ENCODE results near the gene TMCC3. TPM values are rescaled to one million over a fixed set of nuclear protein-coding genes. Genes with fewer than 3 reads are reported as not detected.

Gene TMCC3
- total and polyA plus RNA-seq, 9 donors = 16.3 to 23.8 (median 20.3) TPM

DNA sequence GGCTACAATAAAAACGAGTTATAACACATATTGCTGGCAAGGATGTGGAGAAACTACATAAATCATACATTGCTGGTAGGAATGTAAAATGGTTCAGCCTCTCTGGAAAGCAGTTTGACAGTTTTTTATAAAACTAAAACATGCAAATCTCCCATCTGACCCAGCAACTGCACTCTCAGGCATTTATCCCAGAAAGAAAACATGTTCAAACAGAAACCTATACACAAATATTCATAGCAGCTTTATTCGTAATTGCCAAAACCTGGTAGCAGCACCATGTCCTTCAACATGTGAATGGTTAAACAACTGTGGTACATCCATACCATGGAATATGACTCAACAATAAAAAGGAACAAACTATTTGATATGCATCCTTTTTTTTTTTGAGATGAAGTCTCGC is 10.1 kb upstream of the TMCC3 start:
- H3K9me3 ChIP-seq (replicated peaks; ENCODE audit: control insufficient read depth, low read depth, low read length) = no peaks in the 10 kb centered on the region
- H3K4me3 ChIP-seq (ENCODE audit: low read length) = no peak overlapping the region
- no peaks in the 10 kb centered on the region for H3K27me3 ChIP-seq (ENCODE audit: control insufficient read depth, insufficient read depth, low read length)
- DNase-seq = no peak
- no peaks in the 10 kb centered on the region for H3K36me3 ChIP-seq (ENCODE audit: control insufficient read depth, insufficient read depth, low read length)
- H3K27ac ChIP-seq (ENCODE audit: low read length) = no peak overlapping the region
- no peaks in the 10 kb centered on the region for H3K4me1 ChIP-seq (ENCODE audit: control insufficient read depth, insufficient read depth, low read length)
- no CpG with 5 or more reads among the region's 3 CpGs for WGBS (ENCODE audit: insufficient coverage)

DNA sequence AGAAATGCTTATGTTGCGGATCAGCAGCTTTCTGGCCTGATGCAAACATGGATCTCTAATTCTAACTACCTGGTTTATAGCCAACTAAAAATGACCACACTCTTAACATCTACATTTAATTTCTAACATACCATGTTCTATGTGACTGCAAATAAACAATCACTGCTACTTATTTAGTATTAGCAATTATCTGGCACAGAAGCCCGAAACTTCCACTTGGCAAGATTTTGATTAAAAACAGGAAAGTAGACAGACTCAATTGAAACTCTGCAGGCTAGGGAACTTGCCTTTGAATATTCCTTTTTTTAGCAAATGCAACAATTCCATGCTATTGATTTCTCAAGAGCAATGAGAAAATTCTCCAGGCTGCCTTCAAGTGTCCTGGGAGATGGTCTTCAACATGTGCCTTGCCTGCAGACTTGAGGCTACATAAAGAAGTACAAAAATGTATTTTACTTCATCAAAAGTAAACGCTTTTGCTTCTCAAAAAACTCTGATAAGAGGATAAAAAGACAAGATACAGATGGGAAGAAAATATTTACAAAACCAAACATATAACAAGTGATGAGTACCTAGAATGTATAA is 9.1 kb upstream of the TMCC3 start:
- DNase-seq = peak; percentile 47
- peak overlapping the region; percentile 10 for H3K27ac ChIP-seq (ENCODE audit: low read length)
- H3K4me3 ChIP-seq (ENCODE audit: low read length) = no peak overlapping the region
- 33% methylated on average over 1 of the region's 3 CpGs for WGBS (ENCODE audit: insufficient coverage)
- H3K27me3 ChIP-seq (ENCODE audit: control insufficient read depth, insufficient read depth, low read length) = no peaks in the 10 kb centered on the region
- H3K4me1 ChIP-seq (ENCODE audit: control insufficient read depth, insufficient read depth, low read length) = no peaks in the 10 kb centered on the region
- no peaks in the 10 kb centered on the region for H3K36me3 ChIP-seq (ENCODE audit: control insufficient read depth, insufficient read depth, low read length)
- no peaks in the 10 kb centered on the region for H3K9me3 ChIP-seq (replicated peaks; ENCODE audit: control insufficient read depth, low read depth, low read length)

DNA sequence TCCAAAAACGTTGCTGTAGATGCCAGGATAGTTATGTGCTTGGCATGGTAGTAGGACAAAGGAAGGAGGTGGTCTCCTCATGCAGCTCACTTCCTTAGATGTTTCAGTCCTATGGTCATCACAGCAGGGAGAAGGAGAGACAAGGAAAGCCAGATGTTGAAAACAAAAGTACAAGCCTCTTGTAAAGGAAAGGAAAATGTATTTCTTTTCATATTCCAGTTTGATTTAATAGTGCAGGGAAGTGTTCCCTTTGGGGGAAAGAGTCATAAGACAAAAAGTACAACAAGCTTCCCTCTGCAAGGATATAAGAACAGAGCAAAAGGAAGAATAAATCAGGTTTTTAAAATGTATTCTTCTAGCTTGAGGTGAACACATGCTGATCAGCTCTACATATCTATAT is 8.6 kb upstream of the TMCC3 start:
- Histone ChIP-seq H3K4me3 (ENCODE audit: low read length) (no peak overlapping the region), H3K9me3 (replicated peaks; ENCODE audit: control insufficient read depth, low read depth, low read length) (no peaks in the 10 kb centered on the region), H3K27me3 (ENCODE audit: control insufficient read depth, insufficient read depth, low read length) (no peaks in the 10 kb centered on the region), H3K36me3 (ENCODE audit: control insufficient read depth, insufficient read depth, low read length) (no peaks in the 10 kb centered on the region), H3K27ac (ENCODE audit: low read length) (peak overlapping the region; percentile 60), H3K4me1 (ENCODE audit: control insufficient read depth, insufficient read depth, low read length) (no peaks in the 10 kb centered on the region)
- 0% methylated on average over 1 of the region's 1 CpG for WGBS (ENCODE audit: insufficient coverage)
- DNase-seq = peak; percentile 70

- no peak for DNase-seq
- H3K4me3 ChIP-seq (ENCODE audit: low read length) = no peak overlapping the region
- H3K4me1 ChIP-seq (ENCODE audit: control insufficient read depth, insufficient read depth, low read length) = peaks cover under 1% of the 10 kb centered on the region
- no peaks in the 10 kb centered on the region for H3K36me3 ChIP-seq (ENCODE audit: control insufficient read depth, insufficient read depth, low read length)
- no peak overlapping the region for H3K27ac ChIP-seq (ENCODE audit: low read length)
- H3K9me3 ChIP-seq (replicated peaks; ENCODE audit: control insufficient read depth, low read depth, low read length) = no peaks in the 10 kb centered on the region
- no CpG with 5 or more reads among the region's 4 CpGs for WGBS (ENCODE audit: insufficient coverage)
- no peaks in the 10 kb centered on the region for H3K27me3 ChIP-seq (ENCODE audit: control insufficient read depth, insufficient read depth, low read length)
These were observed 6.2 kb upstream of the TMCC3 start for GRCh38 chr12:94656556-94656955.

DNA sequence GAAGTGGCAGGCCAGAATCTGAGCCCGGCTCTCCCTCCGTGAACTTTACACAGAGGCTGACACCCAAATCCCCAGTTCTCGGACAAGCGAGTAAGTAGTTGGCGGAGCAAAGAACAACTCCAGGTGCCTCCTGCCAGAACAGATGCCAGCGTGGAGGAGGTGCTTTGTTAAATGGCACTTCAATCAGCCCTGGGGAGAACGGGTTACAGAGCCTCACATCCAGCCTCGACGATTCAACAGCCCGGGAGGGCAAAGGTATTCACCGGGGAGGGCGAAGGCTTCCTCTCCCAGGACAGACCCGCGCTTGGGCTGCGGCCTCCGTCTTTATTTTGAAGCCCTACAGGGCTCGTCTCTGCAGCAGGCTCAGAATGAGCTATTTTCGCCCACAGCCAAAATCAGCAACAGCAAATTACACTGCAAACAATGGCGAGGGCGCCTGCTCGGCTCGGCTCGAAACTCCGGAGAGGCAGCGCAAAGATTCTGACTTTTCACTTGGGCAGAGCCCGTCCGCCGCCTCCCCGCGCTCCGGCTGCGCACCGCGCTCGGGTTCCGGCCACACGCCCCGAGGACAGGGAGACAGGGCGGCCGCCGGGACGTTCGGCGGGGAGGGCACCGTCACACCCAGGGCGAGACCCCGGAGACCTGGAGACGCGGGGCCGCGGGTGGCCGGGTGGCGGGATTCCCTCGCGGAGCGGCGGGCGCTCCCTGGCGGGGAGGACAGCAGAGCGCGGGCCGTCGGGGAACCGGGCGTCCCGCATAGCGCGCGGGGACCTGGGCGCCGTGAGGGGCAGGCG is 811 bp downstream of the TMCC3 start:
- Histone ChIP-seq H3K27ac (ENCODE audit: low read length) (peak overlapping the region; percentile 88), H3K4me1 (ENCODE audit: control insufficient read depth, insufficient read depth, low read length) (peaks cover 12% of the 10 kb centered on the region), H3K4me3 (ENCODE audit: low read length) (peak overlapping the region; percentile 83), H3K36me3 (ENCODE audit: control insufficient read depth, insufficient read depth, low read length) (no peaks in the 10 kb centered on the region), H3K9me3 (replicated peaks; ENCODE audit: control insufficient read depth, low read depth, low read length) (no peaks in the 10 kb centered on the region), H3K27me3 (ENCODE audit: control insufficient read depth, insufficient read depth, low read length) (peaks cover 6% of the 10 kb centered on the region)
- peak; percentile 55 for DNase-seq
- WGBS (ENCODE audit: insufficient coverage) = 2% methylated on average over 70 of the region's 72 CpGs

DNA sequence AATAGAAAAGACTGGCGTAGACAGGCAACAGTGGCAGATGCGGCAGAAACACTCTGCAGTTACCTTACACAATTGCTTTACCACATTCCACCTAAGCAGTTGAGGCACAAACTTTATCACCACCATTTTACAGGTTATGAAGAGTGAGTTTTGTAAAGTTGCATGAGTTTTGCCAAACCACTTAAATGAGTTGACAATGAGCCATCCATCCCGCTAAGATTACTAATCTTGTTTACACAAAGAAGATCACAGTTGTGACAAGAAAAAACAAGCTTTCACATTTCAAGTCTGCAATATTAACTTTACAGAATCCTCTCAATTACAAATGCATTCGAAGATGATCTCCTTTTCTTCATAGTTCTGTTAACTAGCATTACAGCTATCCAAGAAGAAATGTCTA is 1.8 kb downstream of the TMCC3 start:
- Histone ChIP-seq H3K36me3 (ENCODE audit: control insufficient read depth, insufficient read depth, low read length) (peaks cover 6% of the 10 kb centered on the region), H3K27ac (ENCODE audit: low read length) (peak overlapping the region; percentile 88), H3K4me3 (ENCODE audit: low read length) (peak overlapping the region; percentile 83), H3K9me3 (replicated peaks; ENCODE audit: control insufficient read depth, low read depth, low read length) (no peaks in the 10 kb centered on the region), H3K4me1 (ENCODE audit: control insufficient read depth, insufficient read depth, low read length) (peaks cover 19% of the 10 kb centered on the region), H3K27me3 (ENCODE audit: control insufficient read depth, insufficient read depth, low read length) (peaks cover 6% of the 10 kb centered on the region)
- no peak for DNase-seq
- no CpG with 5 or more reads among the region's 4 CpGs for WGBS (ENCODE audit: insufficient coverage)

DNA sequence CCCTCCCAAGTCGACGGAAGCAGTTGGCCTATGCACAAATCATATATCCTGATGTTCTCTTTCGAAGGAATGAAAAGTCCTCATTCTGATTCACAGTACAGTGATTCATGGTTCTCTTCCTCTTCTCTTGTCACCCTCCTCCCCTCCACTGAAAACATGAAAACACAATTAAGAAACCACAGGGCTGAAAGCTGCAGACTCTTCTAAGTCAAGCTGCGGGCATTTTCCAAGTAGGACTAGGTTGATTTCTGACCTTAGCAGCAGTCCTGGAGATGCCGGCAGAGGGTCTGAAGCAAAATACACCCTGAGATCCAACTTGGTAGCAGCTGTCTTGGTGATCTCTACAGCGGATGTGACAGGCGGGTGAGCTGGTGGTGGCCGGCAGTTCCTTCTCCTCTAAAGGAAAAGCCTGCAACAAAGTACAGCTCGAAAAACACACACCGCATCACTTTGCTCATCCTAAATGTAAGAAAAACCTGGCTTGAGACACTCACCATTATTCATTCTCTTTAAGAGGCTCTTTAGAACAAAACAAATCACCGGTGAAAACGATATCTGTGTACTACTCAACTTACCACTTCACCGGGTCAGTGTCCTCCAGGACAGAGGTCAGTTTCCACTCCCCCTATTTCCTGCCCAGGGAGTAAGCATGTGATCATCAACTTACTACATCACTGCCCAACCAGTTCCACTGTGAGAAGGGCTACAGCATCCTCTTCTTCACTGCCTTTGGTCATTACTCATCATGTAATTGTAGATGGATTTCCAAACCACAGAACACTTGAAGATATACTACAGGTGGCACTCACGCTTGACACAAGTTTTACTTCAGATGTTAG is 6.0 kb downstream of the TMCC3 start:
- Histone ChIP-seq H3K27ac (ENCODE audit: low read length) (peak overlapping the region; percentile 18), H3K4me3 (ENCODE audit: low read length) (no peak overlapping the region), H3K9me3 (replicated peaks; ENCODE audit: control insufficient read depth, low read depth, low read length) (no peaks in the 10 kb centered on the region), H3K36me3 (ENCODE audit: control insufficient read depth, insufficient read depth, low read length) (peaks cover 12% of the 10 kb centered on the region), H3K27me3 (ENCODE audit: control insufficient read depth, insufficient read depth, low read length) (peaks cover 3% of the 10 kb centered on the region), H3K4me1 (ENCODE audit: control insufficient read depth, insufficient read depth, low read length) (peaks cover 15% of the 10 kb centered on the region)
- peak; percentile 42 for DNase-seq
- 61% methylated on average over 13 of the region's 14 CpGs for WGBS (ENCODE audit: insufficient coverage)

DNA sequence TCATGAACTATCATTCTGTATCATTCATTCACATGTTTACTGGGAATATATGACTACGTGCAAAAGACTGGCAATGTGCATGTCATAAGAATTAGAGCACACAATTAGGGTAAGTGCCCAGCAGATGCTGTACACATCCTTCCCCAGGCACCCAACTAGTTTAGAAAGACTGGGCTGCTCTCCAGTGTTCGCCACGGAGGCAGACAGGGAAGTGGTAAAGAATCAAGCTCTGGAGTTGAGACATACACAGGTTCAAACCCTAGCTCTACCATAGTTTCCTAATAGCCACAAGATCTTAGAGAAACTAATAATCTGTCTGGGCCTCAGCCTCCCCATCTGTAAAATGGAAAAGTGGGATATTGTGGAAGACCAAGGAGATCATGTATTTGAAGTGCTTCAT is 6.8 kb downstream of the TMCC3 start:
- H3K4me1 ChIP-seq (ENCODE audit: control insufficient read depth, insufficient read depth, low read length) = peaks cover 12% of the 10 kb centered on the region
- H3K4me3 ChIP-seq (ENCODE audit: low read length) = no peak overlapping the region
- H3K9me3 ChIP-seq (replicated peaks; ENCODE audit: control insufficient read depth, low read depth, low read length) = no peaks in the 10 kb centered on the region
- DNase-seq = no peak
- no peaks in the 10 kb centered on the region for H3K27me3 ChIP-seq (ENCODE audit: control insufficient read depth, insufficient read depth, low read length)
- peak overlapping the region; percentile 18 for H3K27ac ChIP-seq (ENCODE audit: low read length)
- peaks cover 12% of the 10 kb centered on the region for H3K36me3 ChIP-seq (ENCODE audit: control insufficient read depth, insufficient read depth, low read length)
- WGBS (ENCODE audit: insufficient coverage) = no CpG with 5 or more reads among the region's 3 CpGs

GRCh38 chr12:94641283-94641682 is 9.1 kb downstream of the TMCC3 start:
- no peaks in the 10 kb centered on the region for H3K27me3 ChIP-seq (ENCODE audit: control insufficient read depth, insufficient read depth, low read length)
- no peak overlapping the region for H3K4me3 ChIP-seq (ENCODE audit: low read length)
- H3K36me3 ChIP-seq (ENCODE audit: control insufficient read depth, insufficient read depth, low read length) = peaks cover 12% of the 10 kb centered on the region
- no peak for DNase-seq
- peaks cover 18% of the 10 kb centered on the region for H3K4me1 ChIP-seq (ENCODE audit: control insufficient read depth, insufficient read depth, low read length)
- no peaks in the 10 kb centered on the region for H3K9me3 ChIP-seq (replicated peaks; ENCODE audit: control insufficient read depth, low read depth, low read length)
- no peak overlapping the region for H3K27ac ChIP-seq (ENCODE audit: low read length)
- WGBS (ENCODE audit: insufficient coverage) = 92% methylated on average over 6 of the region's 7 CpGs
